SK-N-SH (cell line): Measurements from ENCODE around the gene BCAR3. TPM values are rescaled to one million over a fixed set of nuclear protein-coding genes. Genes with fewer than 3 reads are reported as not detected.

Experiments
- CTCF ChIA-PET: fragments of 300-600, 350-600 bp; formaldehyde crosslinking; extraction: SDS; loops from one replicate; lab custom pipeline; 2021; lab: Yijun Ruan, JAX
- POLR2A ChIA-PET: fragments of 350-600 bp; sonication (Branson Sonifier 250); formaldehyde crosslinking; extraction: SDS; loops from one replicate; lab custom pipeline; 2020; ENCODE audit warnings: antibody characterized with exemption, inconsistent platforms; lab: Yijun Ruan, JAX
- DNase-seq: peaks from one replicate; pipeline ENCODE4 v3.0.0; 2012
- H2AFZ ChIP-seq: fragments of 200-600 bp; sonication (generic); 2 replicates; pipeline ENCODE4 v1.8.1; 2016; ENCODE audit warnings: antibody characterized with exemption, mild to moderate bottlenecking, low read depth
- H3F3A ChIP-seq: fragments of 200-600 bp; sonication (generic); replicated peaks from 2 replicates; pipeline ENCODE3; 2016; ENCODE audit warnings: antibody characterized with exemption, mild to moderate bottlenecking; ENCODE audit not compliant: insufficient read depth
- H3K27ac ChIP-seq, 2 experiments: fragments of 200-500 bp in 1 of 2; fragments of 200-600 bp in 1 of 2; sonication (Bioruptor generic) in 1 of 2; sonication (generic), shearing (Covaris generic) in 1 of 2; 2 replicates each; pipeline versions ENCODE4 v1.5.1 to v1.6.1; 2014 to 2016; ENCODE audit warnings: low read depth in 2 of 2, inconsistent platforms in 1 of 2, low read length in 1 of 2, mild to moderate bottlenecking in 1 of 2, mixed read lengths in 1 of 2
- H3K27me3 ChIP-seq: fragments of 200-600 bp; sonication (generic), shearing (Covaris generic); 2 replicates; pipeline ENCODE4 v1.6.1; 2016; ENCODE audit warnings: mixed run types; ENCODE audit not compliant: insufficient read depth
- H3K36me3 ChIP-seq, 2 experiments: fragments of 200-500 bp in 1 of 2; fragments of 200-600 bp in 1 of 2; sonication (Bioruptor generic) in 1 of 2; sonication (generic) in 1 of 2; replicated peaks in 1 of 2; 2 replicates each; pipeline versions ENCODE3 to v1.5.1; 2014 to 2016; ENCODE audit warnings: low read length in 1 of 2, mild to moderate bottlenecking in 1 of 2; ENCODE audit not compliant: insufficient read depth in 2 of 2, control insufficient read depth in 1 of 2
- H3K4me1 ChIP-seq, 2 experiments: fragments of 200-500 bp in 1 of 2; fragments of 200-600 bp in 1 of 2; sonication (Bioruptor generic) in 1 of 2; sonication (generic), shearing (Covaris generic) in 1 of 2; 2 replicates each; pipeline versions ENCODE4 v1.5.1 to v1.6.1; 2014 to 2016; ENCODE audit warnings: low read depth in 1 of 2, low read length in 1 of 2, mixed run types in 1 of 2; ENCODE audit not compliant: insufficient read depth in 2 of 2, control insufficient read depth in 1 of 2
- H3K4me2 ChIP-seq: fragments of 200-600 bp; sonication (generic), shearing (Covaris generic); 2 replicates; pipeline ENCODE4 v1.6.1; 2017; ENCODE audit warnings: mixed run types
- H3K4me3 ChIP-seq, 2 experiments: fragments of 200-500 bp in 1 of 2; fragments of 200-600 bp in 1 of 2; sonication (Bioruptor generic) in 1 of 2; sonication (generic), shearing (Covaris generic) in 1 of 2; 2 replicates each; pipeline versions ENCODE4 v1.5.1 to v1.8.1; 2014 to 2016; ENCODE audit warnings: low read depth in 2 of 2, inconsistent platforms in 1 of 2, low read length in 1 of 2, mild to moderate bottlenecking in 1 of 2, mixed read lengths in 1 of 2, moderate library complexity in 1 of 2
- H3K79me2 ChIP-seq: fragments of 200-600 bp; sonication (generic); 2 replicates; pipeline ENCODE4 v1.8.1; 2017; ENCODE audit warnings: mild to moderate bottlenecking; ENCODE audit not compliant: insufficient read depth
- H3K9ac ChIP-seq: fragments of 200-600 bp; sonication (generic); 2 replicates; pipeline ENCODE4 v1.6.1; 2017; ENCODE audit warnings: mixed run types
- H3K9me2 ChIP-seq: fragments of 200-600 bp; sonication (generic); 2 replicates; pipeline ENCODE4 v1.6.1; 2017; ENCODE audit warnings: mixed run types
- H3K9me3 ChIP-seq: fragments of 200-600 bp; sonication (generic); 2 replicates; pipeline ENCODE4 v1.6.1; 2017; ENCODE audit warnings: mixed run types, mild to moderate bottlenecking, moderate library complexity
- H4K20me1 ChIP-seq: fragments of 200-600 bp; sonication (generic); 2 replicates; pipeline ENCODE4 v1.6.1; 2017; ENCODE audit warnings: mild to moderate bottlenecking, mixed run types; ENCODE audit not compliant: insufficient read depth
- CTCF ChIP-seq: fragments of 200-600 bp; sonication (generic); IDR thresholded peaks from 2 replicates; pipeline ENCODE4 v1.6.1; 2017; ENCODE audit warnings: antibody characterized with exemption, mild to moderate bottlenecking, moderate library complexity
- ELF1 ChIP-seq: IDR thresholded peaks from 2 replicates; pipeline ENCODE4 v1.4.0; 2012
- EP300 ChIP-seq, 2 experiments: IDR thresholded peaks; 2 replicates each; pipeline versions ENCODE4 v1.4.0 to v1.6.1; 2012; ENCODE audit warnings: borderline replicate concordance in 1 of 2, low read depth in 1 of 2, low read length in 1 of 2
- EZH2phosphoT487 ChIP-seq: fragments of 200-600 bp; sonication (generic); IDR thresholded peaks from 2 replicates; pipeline ENCODE4 v1.6.1; 2017; ENCODE audit warnings: low read depth, mixed run types, mild to moderate bottlenecking, antibody characterized with exemption, moderate library complexity, borderline replicate concordance
- FOSL2 ChIP-seq: IDR thresholded peaks from 2 replicates; pipeline ENCODE4 v1.4.0; 2012; ENCODE audit warnings: low read depth, mild to moderate bottlenecking, moderate library complexity, borderline replicate concordance
- FOXJ3 ChIP-seq: sonication (generic); formaldehyde crosslinking; IDR thresholded peaks from 2 replicates; pipeline ENCODE4 v1.5.1; 2020; ENCODE audit warnings: mild to moderate bottlenecking, missing genetic modification reagents
- FOXM1 ChIP-seq: IDR thresholded peaks from 2 replicates; pipeline ENCODE4 v1.4.0; 2012; ENCODE audit warnings: low read depth, mild to moderate bottlenecking
- GABPA ChIP-seq: IDR thresholded peaks from 2 replicates; pipeline ENCODE4 v1.4.0; 2012; ENCODE audit warnings: low read depth, mild to moderate bottlenecking
- IRF3 ChIP-seq: fragments of 150-350 bp; IDR thresholded peaks from 2 replicates; pipeline ENCODE4 v1.6.1; 2016; ENCODE audit warnings: mild to moderate bottlenecking, low read depth, low read length
- NFIC ChIP-seq: IDR thresholded peaks from 2 replicates; pipeline ENCODE4 v1.4.0; 2012; ENCODE audit warnings: borderline replicate concordance
- POLR2AphosphoS5 ChIP-seq: IDR thresholded peaks from 2 replicates; pipeline ENCODE4 v1.6.1; 2012; ENCODE audit warnings: low read depth, low read length
- RAD21 ChIP-seq: IDR thresholded peaks from 2 replicates; pipeline ENCODE4 v1.6.1; 2012; ENCODE audit warnings: mild to moderate bottlenecking, low read length
- RCOR1 ChIP-seq: fragments of 150-350 bp; IDR thresholded peaks from 2 replicates; pipeline ENCODE4 v1.6.1; 2017; ENCODE audit warnings: antibody characterized with exemption, low read length
- REST ChIP-seq: IDR thresholded peaks from 2 replicates; pipeline ENCODE4 v1.6.1; 2012; ENCODE audit warnings: mild to moderate bottlenecking, low read depth, low read length, moderate library complexity
- RFX5 ChIP-seq: IDR thresholded peaks from 2 replicates; pipeline ENCODE4 v1.6.1; 2012; ENCODE audit warnings: mild to moderate bottlenecking, improper control_type of control experiment, low read length
- SIN3A ChIP-seq: IDR thresholded peaks from 2 replicates; pipeline ENCODE4 v1.6.1; 2012; ENCODE audit warnings: low read depth, mild to moderate bottlenecking, low read length, moderate library complexity, borderline replicate concordance
- TCF12 ChIP-seq: IDR thresholded peaks from 2 replicates; pipeline ENCODE4 v1.4.0; 2012
- TEAD4 ChIP-seq: IDR thresholded peaks from 2 replicates; pipeline ENCODE4 v1.4.0; 2012; ENCODE audit warnings: mild to moderate bottlenecking, borderline replicate concordance; ENCODE audit not compliant: insufficient read depth
- USF2 ChIP-seq: fragments of 150-350 bp; IDR thresholded peaks from 2 replicates; pipeline ENCODE4 v1.6.1; 2017; ENCODE audit warnings: antibody characterized with exemption, low read length, low read depth, borderline replicate concordance
- WGBS: methylation state at CpG from one replicate; pipeline ENCODE4 v1.1.6; 2017; ENCODE audit warnings: low lambda C conversion rate; 5-methylcytosine and 5-hydroxymethylcytosine counted together
- polyA plus RNA-seq, 3 experiments: library from polyadenylated mRNA; depleted of rRNA; stranded (reverse); fragments of >200 nt; gene quantifications; 2 replicates each; pipeline ENCODE4 v1.2.3, GENCODE V29; 2012
- TF ChIP-seq, protein P1 (sequence below): IDR thresholded peaks from 2 replicates; pipeline ENCODE4; 2012
- TF ChIP-seq, protein P2 (sequence below): IDR thresholded peaks from 2 replicates; pipeline ENCODE4 v1.4.0; 2012; ENCODE audit warnings: low read depth, borderline replicate concordance

BCAR3 gene
- polyA plus RNA-seq, 1 of the 3 experiments (the other 2 are of a cell fraction): 58.4 TPM

GRCh38 chr1:93608187-93609109 is 73.2 kb downstream of the BCAR3 start:
- H3K4me1 ChIP-seq: peaks cover 64 to 76% of the 10 kb centered on the region in 2 experiments
- DNase-seq: peak; percentile 79
- H4K20me1 ChIP-seq: peaks cover 51% of the 10 kb centered on the region
- peak; percentile 89 for TF ChIP-seq TCF12
- TF ChIP-seq TEAD4: no peak
- TF ChIP-seq ELF1: no peak
- peak; percentile 74 for TF ChIP-seq FOXJ3 (CRISPR knock-in tag)
- no peak for TF ChIP-seq FOXM1
- peak; percentile 52; the same call in 1 of the 2 replicates for TF ChIP-seq IRF3
- TF ChIP-seq RAD21: peak; percentile 52; the same call in 1 of the 2 replicates
- peak; percentile 91 for TF ChIP-seq RCOR1
- TF ChIP-seq, protein P1, sequence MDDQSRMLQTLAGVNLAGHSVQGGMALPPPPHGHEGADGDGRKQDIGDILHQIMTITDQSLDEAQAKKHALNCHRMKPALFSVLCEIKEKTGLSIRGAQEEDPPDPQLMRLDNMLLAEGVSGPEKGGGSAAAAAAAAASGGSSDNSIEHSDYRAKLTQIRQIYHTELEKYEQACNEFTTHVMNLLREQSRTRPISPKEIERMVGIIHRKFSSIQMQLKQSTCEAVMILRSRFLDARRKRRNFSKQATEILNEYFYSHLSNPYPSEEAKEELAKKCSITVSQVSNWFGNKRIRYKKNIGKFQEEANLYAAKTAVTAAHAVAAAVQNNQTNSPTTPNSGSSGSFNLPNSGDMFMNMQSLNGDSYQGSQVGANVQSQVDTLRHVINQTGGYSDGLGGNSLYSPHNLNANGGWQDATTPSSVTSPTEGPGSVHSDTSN: no peak; the same call in 1 of the 2 replicates
- peak; percentile 70 for TF ChIP-seq REST
- TF ChIP-seq USF2: no peak
- TF ChIP-seq RFX5: peak; percentile 15; the same call in 1 of the 2 replicates
- TF ChIP-seq NFIC: peak; percentile 90
- TF ChIP-seq FOSL2: no peak
- TF ChIP-seq, protein P2, sequence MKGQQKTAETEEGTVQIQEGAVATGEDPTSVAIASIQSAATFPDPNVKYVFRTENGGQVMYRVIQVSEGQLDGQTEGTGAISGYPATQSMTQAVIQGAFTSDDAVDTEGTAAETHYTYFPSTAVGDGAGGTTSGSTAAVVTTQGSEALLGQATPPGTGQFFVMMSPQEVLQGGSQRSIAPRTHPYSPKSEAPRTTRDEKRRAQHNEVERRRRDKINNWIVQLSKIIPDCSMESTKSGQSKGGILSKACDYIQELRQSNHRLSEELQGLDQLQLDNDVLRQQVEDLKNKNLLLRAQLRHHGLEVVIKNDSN: no peak
- no peak for TF ChIP-seq GABPA
- no peak for TF ChIP-seq EZH2phosphoT487
- no peak for TF ChIP-seq SIN3A
- TF ChIP-seq POLR2AphosphoS5: no peak
- TF ChIP-seq EP300 (IDR thresholded peaks at IDR 0.05; ENCODE audit: borderline replicate concordance in 1 of 2, low read depth in 1 of 2, low read length in 1 of 2): peak in 1 of 2 experiments; percentile 75; a peak in 2 of 4 replicates
- TF ChIP-seq CTCF: peak; percentile 36

More at GRCh38 chr1:93608187-93609109, 73.2 kb downstream of the BCAR3 start:
- H3K4me2 ChIP-seq: peak overlapping the region; percentile 70
- H3K27ac ChIP-seq: peak overlapping the region; percentile 92 to 98
- no peaks in the 10 kb centered on the region for H3K9me3 ChIP-seq
- peaks cover 98% of the 10 kb centered on the region for H3K79me2 ChIP-seq
- peaks cover 0 to 9% of the 10 kb centered on the region in 2 experiments for H3K36me3 ChIP-seq
- no peak overlapping the region for H2AFZ ChIP-seq
- 33% methylated on average over 15 of the region's 15 CpGs for WGBS
- no peaks in the 10 kb centered on the region for H3K27me3 ChIP-seq
- POLR2A ChIA-PET: interaction anchor here (1.0 to 1.9 kb wide), 6 partner anchors 9 to 271 kb away, joined by 4 to 8 read pairs (median 5); partner anchors contain the start of gene DNTTIP2
- no peaks in the 10 kb centered on the region for H3K9me2 ChIP-seq
- H3K4me3 ChIP-seq: peak overlapping the region in 1 of 2 experiments; percentile 3; a peak in 1 of 4 replicates
- H3F3A ChIP-seq: peaks cover 77% of the 10 kb centered on the region
- H3K9ac ChIP-seq: peak overlapping the region; percentile 32; the same call in 1 of the 2 replicates
- CTCF ChIA-PET: interaction anchor here (0.6 to 6.7 kb wide), 16 partner anchors 10 to 624 kb away, joined by 3 to 36 read pairs (median 4); no protein-coding TSS in a partner anchor
